Measurements from ENCODE around the gene DMAC2.

DMAC2 gene

GRCh38 chr19:41420101-41420880 is 19.4 kb downstream of the DMAC2 start:
- TF ChIP-seq, protein P1, sequence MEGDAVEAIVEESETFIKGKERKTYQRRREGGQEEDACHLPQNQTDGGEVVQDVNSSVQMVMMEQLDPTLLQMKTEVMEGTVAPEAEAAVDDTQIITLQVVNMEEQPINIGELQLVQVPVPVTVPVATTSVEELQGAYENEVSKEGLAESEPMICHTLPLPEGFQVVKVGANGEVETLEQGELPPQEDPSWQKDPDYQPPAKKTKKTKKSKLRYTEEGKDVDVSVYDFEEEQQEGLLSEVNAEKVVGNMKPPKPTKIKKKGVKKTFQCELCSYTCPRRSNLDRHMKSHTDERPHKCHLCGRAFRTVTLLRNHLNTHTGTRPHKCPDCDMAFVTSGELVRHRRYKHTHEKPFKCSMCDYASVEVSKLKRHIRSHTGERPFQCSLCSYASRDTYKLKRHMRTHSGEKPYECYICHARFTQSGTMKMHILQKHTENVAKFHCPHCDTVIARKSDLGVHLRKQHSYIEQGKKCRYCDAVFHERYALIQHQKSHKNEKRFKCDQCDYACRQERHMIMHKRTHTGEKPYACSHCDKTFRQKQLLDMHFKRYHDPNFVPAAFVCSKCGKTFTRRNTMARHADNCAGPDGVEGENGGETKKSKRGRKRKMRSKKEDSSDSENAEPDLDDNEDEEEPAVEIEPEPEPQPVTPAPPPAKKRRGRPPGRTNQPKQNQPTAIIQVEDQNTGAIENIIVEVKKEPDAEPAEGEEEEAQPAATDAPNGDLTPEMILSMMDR (IDR thresholded peaks at IDR 0.05; ENCODE audit: control insufficient read depth, extremely low read depth, insufficient read depth), result no peak
- no peak for DNase-seq (ENCODE audit: low read depth)
- no peak overlapping the region for H3K4me3 ChIP-seq (ENCODE audit: low read depth, low read length)

DNA sequence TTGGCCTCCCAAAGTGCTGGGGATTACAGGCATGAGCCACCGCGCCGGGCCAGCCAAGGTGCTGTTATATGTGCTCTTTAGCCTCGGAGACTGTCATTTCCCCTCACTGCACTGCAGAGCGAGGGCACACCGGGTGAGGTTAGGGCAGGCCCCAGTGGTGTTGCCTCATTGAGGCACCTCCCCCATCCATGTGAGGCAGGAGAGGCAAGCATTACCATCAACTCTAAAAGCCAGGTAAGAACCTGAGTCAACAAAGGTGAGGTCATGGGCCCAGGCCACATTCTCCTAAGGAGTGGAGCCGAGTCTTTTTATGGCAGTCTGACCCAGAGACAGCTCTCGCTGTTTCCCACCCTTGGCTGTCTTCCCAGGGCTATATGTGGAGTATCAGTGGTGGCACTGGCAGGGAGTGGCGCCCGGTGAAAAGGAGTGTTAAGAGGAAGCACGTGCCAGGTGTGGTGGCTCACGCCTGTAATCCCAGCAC is 23.5 kb downstream of the DMAC2 start:
- no peak overlapping the region for H3K4me3 ChIP-seq (ENCODE audit: low read depth, low read length)
- TF ChIP-seq, protein P1 (IDR thresholded peaks at IDR 0.05; ENCODE audit: control insufficient read depth, extremely low read depth, insufficient read depth), result no peak
- DNase-seq (ENCODE audit: low read depth), result no peak

DNA sequence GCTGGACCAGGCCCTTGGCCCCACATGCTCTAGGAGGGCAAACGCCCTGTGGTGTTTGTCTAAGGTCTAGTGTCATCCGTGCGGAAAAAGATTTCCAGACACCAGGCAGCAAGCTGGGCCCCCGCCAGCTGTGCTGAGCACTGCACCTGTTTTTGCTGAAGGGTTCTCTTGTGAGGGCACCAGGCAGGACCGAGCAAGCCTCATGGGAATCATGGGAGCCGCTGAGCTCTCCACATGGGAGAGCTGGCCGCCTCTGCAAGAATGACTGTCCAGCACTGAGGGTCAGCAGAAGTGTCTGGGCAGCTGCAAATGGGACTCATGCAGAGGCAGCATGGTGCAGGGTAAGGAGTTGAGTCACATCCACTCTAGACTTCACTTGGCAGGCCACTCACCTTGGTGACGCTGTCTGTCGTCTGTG is 24.5 kb downstream of the DMAC2 start:
- H3K4me3 ChIP-seq (ENCODE audit: low read depth, low read length), result no peak overlapping the region
- DNase-seq (ENCODE audit: low read depth), result no peak
- TF ChIP-seq, protein P1 (IDR thresholded peaks at IDR 0.05; ENCODE audit: control insufficient read depth, extremely low read depth, insufficient read depth), result no peak

GRCh38 chr19:41414461-41414860 is 25.3 kb downstream of the DMAC2 start:
- TF ChIP-seq, protein P1 (IDR thresholded peaks at IDR 0.05; ENCODE audit: control insufficient read depth, extremely low read depth, insufficient read depth), result no peak
- no peak for DNase-seq (ENCODE audit: low read depth)
- no peak overlapping the region for H3K4me3 ChIP-seq (ENCODE audit: low read depth, low read length)

DNA sequence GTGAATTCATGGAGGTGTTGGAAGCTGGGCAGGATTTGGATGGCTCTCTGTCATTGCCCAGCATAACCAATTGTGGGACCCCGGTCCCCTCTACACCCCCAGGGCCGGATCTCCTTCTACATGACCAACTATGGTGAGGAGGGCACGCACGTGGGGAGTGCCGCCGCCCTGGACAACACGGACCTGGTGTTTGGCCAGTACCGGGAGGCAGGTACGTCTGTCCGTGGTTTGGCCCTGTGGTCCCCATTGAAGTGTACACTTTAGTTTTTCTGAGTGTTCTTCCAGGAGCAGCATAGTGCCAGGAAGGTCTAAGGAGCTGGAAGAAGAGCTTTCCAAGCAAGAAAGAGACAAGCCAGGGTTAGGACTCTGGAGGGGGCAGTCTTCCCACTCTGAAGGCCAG is 25.8 kb downstream of the DMAC2 start:
- TF ChIP-seq, protein P1 (IDR thresholded peaks at IDR 0.05; ENCODE audit: control insufficient read depth, extremely low read depth, insufficient read depth), result no peak
- H3K4me3 ChIP-seq (ENCODE audit: low read depth, low read length), result no peak overlapping the region
- no peak for DNase-seq (ENCODE audit: low read depth)

- DNase-seq (ENCODE audit: low read depth), result no peak
- TF ChIP-seq, protein P1 (IDR thresholded peaks at IDR 0.05; ENCODE audit: control insufficient read depth, extremely low read depth, insufficient read depth), result no peak
Observed at GRCh38 chr19:41412953-41413352, 26.8 kb downstream of the DMAC2 start.

DNA sequence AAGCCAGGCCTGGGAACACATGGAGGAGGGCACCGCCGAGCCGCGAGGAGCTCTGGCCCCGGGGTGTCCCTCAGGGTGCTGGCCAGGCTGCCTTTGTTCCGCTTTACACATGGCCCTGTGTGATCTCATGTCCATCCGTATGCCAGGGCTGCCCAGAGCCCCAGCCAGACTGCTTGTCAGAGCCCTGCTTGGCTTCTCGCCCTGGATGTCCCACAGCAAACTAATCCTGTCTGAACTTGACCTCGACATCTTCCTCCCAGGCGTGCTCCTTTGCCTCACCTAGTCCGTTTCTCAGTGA is 27.8 kb downstream of the DMAC2 start:
- TF ChIP-seq, protein P1 (IDR thresholded peaks at IDR 0.05; ENCODE audit: control insufficient read depth, extremely low read depth, insufficient read depth), result no peak
- no peak for DNase-seq (ENCODE audit: low read depth)
- no peak overlapping the region for H3K4me3 ChIP-seq (ENCODE audit: low read depth, low read length)

More at GRCh38 chr19:41412953-41413352, 26.8 kb downstream of the DMAC2 start:
- no peak overlapping the region for H3K4me3 ChIP-seq (ENCODE audit: low read depth, low read length)

All from LNCaP clone FGC (cell line).